NCI-H187 (cell line): ENCODE results near the gene ETNK2.
A peak's percentile ranks its signal among the peaks of the same experiment; 100 is the strongest.
"Not testable (repeated sequence)": the region's sequence is repeated elsewhere in the genome, so short reads cannot be mapped to it uniquely, and the experiment has no call there.

ENCODE experiments used
- DNase-seq, 2 experiments: peaks; one replicate each; lab custom pipeline; 2025; lab: John Stamatoyannopoulos, UW

The ETNK2 gene

GRCh38 chr1:204098683-204099082 is 53.2 kb downstream of the ETNK2 start:
- no peak for DNase-seq

- DNase-seq, result no peak
Measured at GRCh38 chr1:204096931-204097330, 54.9 kb downstream of the ETNK2 start.

GRCh38 chr1:204094856-204095634 is 56.8 kb downstream of the ETNK2 start:
- no peak for DNase-seq

- DNase-seq, result no peak
Measured at GRCh38 chr1:204094313-204094729, 57.5 kb downstream of the ETNK2 start.

GRCh38 chr1:204093781-204094180 is 58.1 kb downstream of the ETNK2 start:
- DNase-seq, result no peak

- no peak for DNase-seq
Measured at GRCh38 chr1:204093421-204093717, 58.5 kb downstream of the ETNK2 start.

- no peak for DNase-seq
Measured at GRCh38 chr1:204092632-204093420, 59.0 kb downstream of the ETNK2 start.

GRCh38 chr1:204091787-204092312 is 60.0 kb downstream of the ETNK2 start:
- DNase-seq, result no peak

GRCh38 chr1:204091066-204091465 is 60.8 kb downstream of the ETNK2 start:
- no peak for DNase-seq

GRCh38 chr1:204090132-204090531 is 61.7 kb downstream of the ETNK2 start:
- DNase-seq, result not testable (repeated sequence)

- no peak for DNase-seq
Measured at GRCh38 chr1:204089044-204089751, 62.6 kb downstream of the ETNK2 start.

GRCh38 chr1:204088596-204088995 is 63.2 kb downstream of the ETNK2 start:
- no peak for DNase-seq

GRCh38 chr1:204087893-204088528 is 63.8 kb downstream of the ETNK2 start:
- no peak for DNase-seq

GRCh38 chr1:204087181-204087892 is 64.5 kb downstream of the ETNK2 start:
- no peak for DNase-seq

GRCh38 chr1:204085876-204086275 is 66.0 kb downstream of the ETNK2 start:
- no peak for DNase-seq

- DNase-seq, result peak; percentile 91 to 96
Measured at GRCh38 chr1:204084247-204084772, 67.5 kb downstream of the ETNK2 start.

GRCh38 chr1:204083491-204083890 is 68.4 kb downstream of the ETNK2 start:
- no peak for DNase-seq

GRCh38 chr1:204081791-204082513 is 69.9 kb downstream of the ETNK2 start:
- DNase-seq, result peak in 1 of 2 experiments; percentile 61

GRCh38 chr1:204081164-204081790 is 70.6 kb downstream of the ETNK2 start:
- no peak for DNase-seq
